Astrocyte of the hippocampus (primary cell): ENCODE data around the gene TEDDM1.
"Not testable (repeated sequence)": the region's sequence is repeated elsewhere in the genome, so short reads cannot be mapped to it uniquely, and the experiment has no call there.

ENCODE experiments used
- DNase-seq: peaks from one replicate; pipeline ENCODE4 v3.0.0; 2011; ENCODE audit warnings: low read depth, low spot score

Gene TEDDM1

GRCh38 chr1:182400567-182400966 is at the start of gene TEDDM1:
Gene TEDDM1 (minus strand): TSS chr1:182400667. CDS start chr1:182400485, 182 bp downstream.
- DNase-seq: no peak

- DNase-seq: no peak
Measured at GRCh38 chr1:182450087-182450486, 49.6 kb upstream of the TEDDM1 start, which contains the start of gene RGSL1. Gene RGSL1 (plus strand): TSS chr1:182450146. CDS start chr1:182450166, 20 bp downstream.

GRCh38 chr1:182447660-182448059 is 47.2 kb upstream of the TEDDM1 start:
- no peak for DNase-seq

- not testable (repeated sequence) for DNase-seq
Measured at GRCh38 chr1:182447124-182447523, 46.7 kb upstream of the TEDDM1 start.

GRCh38 chr1:182446033-182446669 is 45.7 kb upstream of the TEDDM1 start:
- DNase-seq: peak; percentile 48

- DNase-seq: no peak
Measured at GRCh38 chr1:182444497-182444896, 44.0 kb upstream of the TEDDM1 start.

GRCh38 chr1:182442333-182442732 is 41.9 kb upstream of the TEDDM1 start:
- DNase-seq: no peak

- DNase-seq: no peak
Measured at GRCh38 chr1:182441719-182442118, 41.3 kb upstream of the TEDDM1 start.

GRCh38 chr1:182438326-182438725 is 37.9 kb upstream of the TEDDM1 start:
- DNase-seq: no peak

GRCh38 chr1:182433580-182433979 is 33.1 kb upstream of the TEDDM1 start:
- DNase-seq: no peak

- no peak for DNase-seq
Measured at GRCh38 chr1:182431278-182431677, 30.8 kb upstream of the TEDDM1 start.

- DNase-seq: no peak
Measured at GRCh38 chr1:182430263-182431068, 30.0 kb upstream of the TEDDM1 start.

- no peak for DNase-seq
Measured at GRCh38 chr1:182428043-182428442, 27.6 kb upstream of the TEDDM1 start.

- DNase-seq: no peak
Measured at GRCh38 chr1:182426442-182427430, 26.3 kb upstream of the TEDDM1 start.

- DNase-seq: no peak
Measured at GRCh38 chr1:182415789-182416188, 15.3 kb upstream of the TEDDM1 start.

GRCh38 chr1:182413969-182414368 is 13.5 kb upstream of the TEDDM1 start:
- DNase-seq: no peak

GRCh38 chr1:182413486-182413885 is 13.0 kb upstream of the TEDDM1 start:
- no peak for DNase-seq

- DNase-seq: peak; percentile 64
Measured at GRCh38 chr1:182410620-182411273, 10.3 kb upstream of the TEDDM1 start.

- no peak for DNase-seq
Measured at GRCh38 chr1:182410138-182410537, 9.7 kb upstream of the TEDDM1 start.

GRCh38 chr1:182408435-182409075 is 8.1 kb upstream of the TEDDM1 start:
- DNase-seq: no peak

GRCh38 chr1:182407724-182408123 is 7.3 kb upstream of the TEDDM1 start:
- DNase-seq: no peak
